ENCODE measurements around the gene ATP1A1. TPM values are rescaled to one million over a fixed set of nuclear protein-coding genes. Genes with fewer than 3 reads are reported as not detected.

The ATP1A1 gene
- total and polyA plus RNA-seq, 8 donors: 191 to 731 (median 235) TPM

DNA sequence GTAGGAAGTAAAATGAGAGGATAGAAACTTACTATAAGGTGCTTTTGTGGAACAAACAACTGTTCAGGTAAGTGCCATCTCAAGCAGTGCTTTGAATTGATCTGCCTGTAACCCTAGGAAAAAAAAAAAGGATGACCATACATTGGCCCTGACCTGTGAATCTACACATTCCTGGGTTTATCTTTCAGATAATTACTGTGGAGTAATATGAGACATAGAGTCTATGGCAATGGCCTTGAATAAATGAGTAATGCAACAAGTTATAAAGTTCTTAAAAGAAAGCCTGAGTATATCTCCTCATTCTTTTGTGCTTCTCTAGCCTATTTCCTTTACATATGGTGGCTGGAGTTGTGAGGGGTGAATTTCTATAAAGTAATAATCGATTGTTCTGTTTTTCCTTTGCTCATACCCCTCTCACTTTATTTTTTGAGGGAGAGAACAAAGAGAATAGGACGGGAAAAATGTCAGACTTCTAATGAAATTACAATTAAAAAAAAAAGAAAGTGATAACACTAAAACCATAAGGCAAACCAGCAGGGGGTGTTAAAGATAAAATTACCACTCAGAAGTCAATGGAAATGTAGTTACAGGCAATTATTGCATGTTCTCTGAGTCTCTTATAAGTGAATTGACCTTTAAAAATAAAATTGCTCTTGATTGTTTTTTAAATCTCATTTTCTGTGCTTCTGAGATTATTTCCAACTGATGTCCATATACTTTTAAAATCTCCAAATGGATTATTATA is 12.4 kb upstream of the ATP1A1 start:
- no peaks in the 10 kb centered on the region for H3K9me3 ChIP-seq
- no peak for DNase-seq
- H3K4me1 ChIP-seq: no peaks in the 10 kb centered on the region
- H3K27me3 ChIP-seq: no peaks in the 10 kb centered on the region
- intact Hi-C loops (cut with DNase I): loop anchor here in 1 of 2 donors (5.0 kb wide), 1 partner anchor 127 kb away; no protein-coding TSS in a partner anchor
- no peak overlapping the region for H3K27ac ChIP-seq
- TF ChIP-seq, protein P1, sequence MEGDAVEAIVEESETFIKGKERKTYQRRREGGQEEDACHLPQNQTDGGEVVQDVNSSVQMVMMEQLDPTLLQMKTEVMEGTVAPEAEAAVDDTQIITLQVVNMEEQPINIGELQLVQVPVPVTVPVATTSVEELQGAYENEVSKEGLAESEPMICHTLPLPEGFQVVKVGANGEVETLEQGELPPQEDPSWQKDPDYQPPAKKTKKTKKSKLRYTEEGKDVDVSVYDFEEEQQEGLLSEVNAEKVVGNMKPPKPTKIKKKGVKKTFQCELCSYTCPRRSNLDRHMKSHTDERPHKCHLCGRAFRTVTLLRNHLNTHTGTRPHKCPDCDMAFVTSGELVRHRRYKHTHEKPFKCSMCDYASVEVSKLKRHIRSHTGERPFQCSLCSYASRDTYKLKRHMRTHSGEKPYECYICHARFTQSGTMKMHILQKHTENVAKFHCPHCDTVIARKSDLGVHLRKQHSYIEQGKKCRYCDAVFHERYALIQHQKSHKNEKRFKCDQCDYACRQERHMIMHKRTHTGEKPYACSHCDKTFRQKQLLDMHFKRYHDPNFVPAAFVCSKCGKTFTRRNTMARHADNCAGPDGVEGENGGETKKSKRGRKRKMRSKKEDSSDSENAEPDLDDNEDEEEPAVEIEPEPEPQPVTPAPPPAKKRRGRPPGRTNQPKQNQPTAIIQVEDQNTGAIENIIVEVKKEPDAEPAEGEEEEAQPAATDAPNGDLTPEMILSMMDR (IDR thresholded peaks at IDR 0.05): peak in 1 of 2 donors; percentile 21
- ATAC-seq: peak; percentile 57
- no peaks in the 10 kb centered on the region for H3K36me3 ChIP-seq
- H3K4me3 ChIP-seq: no peak overlapping the region

DNA sequence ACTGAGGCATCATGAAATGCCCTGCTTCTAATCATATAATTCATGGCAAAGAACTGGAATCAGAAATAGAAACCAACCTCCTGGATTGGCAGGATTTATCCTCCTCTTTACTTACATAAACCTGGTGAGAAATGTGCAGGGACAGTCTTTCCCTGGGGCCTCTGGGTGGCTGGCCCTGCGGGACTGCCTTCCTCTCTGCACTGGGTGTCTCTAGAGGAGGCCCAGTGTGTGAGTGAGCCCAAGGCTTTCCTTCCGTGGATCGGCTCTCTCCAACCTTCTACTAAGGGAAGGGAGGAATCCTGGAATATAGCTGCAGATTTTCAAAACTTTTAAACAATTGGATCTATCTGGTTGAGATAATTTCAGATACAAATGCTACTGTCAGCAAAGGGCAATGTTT is 11.4 kb upstream of the ATP1A1 start:
- Histone ChIP-seq H3K4me1 (no peaks in the 10 kb centered on the region), H3K27ac (no peak overlapping the region), H3K36me3 (no peaks in the 10 kb centered on the region), H3K4me3 (no peak overlapping the region), H3K27me3 (no peaks in the 10 kb centered on the region), H3K9me3 (no peaks in the 10 kb centered on the region)
- DNase-seq (no peak), ATAC-seq (no peak)
- intact Hi-C loops (cut with DNase I): loop anchor here in 1 of 2 donors (5.0 kb wide), 1 partner anchor 126 kb away; no protein-coding TSS in a partner anchor
- TF ChIP-seq, protein P1 (IDR thresholded peaks at IDR 0.05): no peak

DNA sequence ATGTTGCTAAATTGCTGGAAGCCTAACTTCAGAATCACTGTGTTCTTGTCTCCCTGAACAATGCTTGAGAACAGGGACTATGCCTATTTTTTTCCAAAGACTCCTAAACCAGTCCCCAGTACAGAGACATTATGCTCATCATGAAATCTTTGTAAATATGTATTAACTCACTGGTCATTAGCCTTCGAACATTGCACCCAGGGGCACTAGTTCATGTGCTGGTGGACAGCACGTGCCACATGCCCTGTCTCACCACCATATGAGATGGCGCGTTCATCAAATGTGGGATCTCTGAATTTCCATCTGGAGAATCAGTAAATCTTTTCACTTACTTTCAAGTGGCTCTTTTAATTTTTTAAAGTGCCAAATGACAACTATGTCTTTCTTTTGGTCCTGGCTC is 11.0 kb upstream of the ATP1A1 start:
- intact Hi-C loops (cut with DNase I): loop anchor here in 1 of 2 donors (5.0 kb wide), 1 partner anchor 125 kb away; no protein-coding TSS in a partner anchor
- ATAC-seq (no peak), DNase-seq (no peak)
- Histone ChIP-seq H3K27ac (no peak overlapping the region), H3K36me3 (no peaks in the 10 kb centered on the region), H3K4me3 (no peak overlapping the region), H3K27me3 (no peaks in the 10 kb centered on the region), H3K4me1 (no peaks in the 10 kb centered on the region), H3K9me3 (no peaks in the 10 kb centered on the region)
- TF ChIP-seq, protein P1 (IDR thresholded peaks at IDR 0.05): no peak

DNA sequence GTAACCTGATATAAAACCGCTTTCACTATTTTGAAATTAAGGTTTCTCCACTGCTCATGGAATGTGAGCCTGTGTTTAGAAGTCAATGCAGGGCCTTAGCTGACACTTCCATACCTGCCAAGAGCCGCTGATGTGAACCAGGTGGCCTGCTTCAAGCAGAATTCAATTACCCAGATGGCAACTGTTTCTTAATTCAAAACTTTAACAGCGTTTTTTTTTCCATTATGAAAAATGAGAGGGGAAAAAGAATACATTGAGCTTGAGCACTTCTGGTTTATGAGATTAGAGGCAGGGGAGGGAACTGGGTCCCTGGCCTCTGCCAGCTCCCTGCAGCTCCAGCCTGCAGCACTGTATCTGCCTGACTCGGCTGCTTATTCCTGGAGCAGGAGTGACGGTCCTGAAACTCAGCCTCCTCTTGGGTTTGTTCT is 7.7 kb upstream of the ATP1A1 start:
- ATAC-seq: no peak
- H3K27ac ChIP-seq: no peak overlapping the region
- no peak for DNase-seq
- H3K4me3 ChIP-seq: no peak overlapping the region
- H3K9me3 ChIP-seq: no peaks in the 10 kb centered on the region
- intact Hi-C loops (cut with DNase I): no loop called here
- H3K36me3 ChIP-seq: no peaks in the 10 kb centered on the region
- TF ChIP-seq, protein P1 (IDR thresholded peaks at IDR 0.05): no peak
- no peaks in the 10 kb centered on the region for H3K27me3 ChIP-seq
- H3K4me1 ChIP-seq: no peaks in the 10 kb centered on the region

DNA sequence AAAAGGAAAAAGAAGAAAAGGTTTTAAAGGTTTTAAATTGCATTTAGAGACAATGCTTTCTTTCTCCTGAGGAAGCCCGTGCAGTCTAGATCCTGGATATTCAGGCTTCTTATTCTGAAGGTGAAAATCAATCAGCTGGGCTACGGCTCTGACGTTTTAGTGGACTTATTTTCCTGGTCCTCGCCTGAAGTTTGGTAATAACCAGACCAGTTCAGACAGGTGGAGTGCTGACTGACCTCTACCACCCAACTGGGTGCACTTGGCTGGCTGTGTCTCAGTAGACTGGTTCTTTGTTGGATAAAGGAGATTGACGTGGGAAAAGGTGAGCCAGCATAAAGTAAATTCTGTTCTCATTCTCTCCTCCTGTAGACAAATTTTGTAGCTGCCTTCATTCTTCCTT is 7.2 kb upstream of the ATP1A1 start:
- intact Hi-C loops (cut with DNase I): no loop called here
- no peak overlapping the region for H3K4me3 ChIP-seq
- no peak for ATAC-seq
- TF ChIP-seq, protein P1 (IDR thresholded peaks at IDR 0.05): no peak
- no peak overlapping the region for H3K27ac ChIP-seq
- DNase-seq: no peak
- H3K27me3 ChIP-seq: no peaks in the 10 kb centered on the region
- no peaks in the 10 kb centered on the region for H3K4me1 ChIP-seq
- H3K36me3 ChIP-seq: no peaks in the 10 kb centered on the region
- no peaks in the 10 kb centered on the region for H3K9me3 ChIP-seq
